WERI-Rb-1 (cell line): ENCODE results near the gene FAM13A.

Source experiments
- DNase-seq: peaks from one replicate; pipeline ENCODE4 v3.0.0-alpha.2; 2020
- H3K27ac ChIP-seq: fragments of 250-450 bp; sonication (Bioruptor Pico); 2 replicates; pipeline ENCODE4 v1.5.1; 2020; ENCODE audit warnings: mild to moderate bottlenecking, moderate library complexity
- H3K27me3 ChIP-seq: fragments of 250-450 bp; sonication (Bioruptor Pico); 2 replicates; pipeline ENCODE4 v1.5.1; 2021; ENCODE audit warnings: mild to moderate bottlenecking, low read depth, moderate library complexity; ENCODE audit not compliant: insufficient read depth, severe bottlenecking
- H3K36me3 ChIP-seq: fragments of 250-450 bp; sonication (Bioruptor Pico); 2 replicates; pipeline ENCODE4 v1.5.1; 2020; ENCODE audit warnings: mild to moderate bottlenecking, moderate library complexity
- H3K4me3 ChIP-seq: 2 replicates; pipeline ENCODE4 v1.5.1; 2011; ENCODE audit warnings: low read depth, mild to moderate bottlenecking, control low read depth, low read length
- H3K9me3 ChIP-seq: fragments of 250-450 bp; sonication (Bioruptor Pico); 2 replicates; pipeline ENCODE4 v1.5.1; 2021; ENCODE audit warnings: mild to moderate bottlenecking, moderate library complexity; ENCODE audit not compliant: severe bottlenecking
- TF ChIP-seq, protein P1 (sequence below): IDR thresholded peaks from 2 replicates; pipeline ENCODE4 v1.5.1; 2011; ENCODE audit warnings: low read depth, mild to moderate bottlenecking, control low read depth, inconsistent platforms, low read length

Gene FAM13A

DNA sequence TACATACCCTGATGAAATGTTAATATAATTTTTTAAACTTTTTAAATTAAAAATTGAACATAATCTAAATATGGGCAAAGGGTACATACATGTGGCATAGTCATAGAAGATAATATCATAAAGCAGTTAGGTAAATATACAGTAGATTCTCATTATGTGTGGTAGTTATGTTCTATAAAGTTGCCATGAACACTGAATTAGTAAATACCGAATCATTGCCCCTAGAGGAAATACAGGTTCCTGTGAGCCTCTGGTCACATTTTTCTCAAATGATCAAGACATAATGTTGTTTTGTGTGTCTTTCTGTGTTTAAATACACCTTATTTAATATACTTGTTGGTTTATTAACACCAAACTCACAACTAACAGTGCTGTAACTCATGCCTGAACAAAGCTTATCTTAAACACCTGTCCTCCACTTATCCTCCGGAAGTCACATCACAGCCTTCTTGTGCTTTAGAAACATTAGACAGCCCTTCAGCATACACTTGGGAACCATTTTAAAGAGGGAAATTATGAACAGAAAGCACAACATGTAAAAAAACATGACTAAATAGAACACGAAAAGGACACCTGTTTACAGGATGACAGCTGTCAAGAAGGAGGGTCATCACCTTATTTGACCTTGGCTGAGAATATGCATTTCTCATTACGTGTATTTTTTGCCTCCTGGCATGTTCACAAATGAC lies 190.0 kb downstream of the FAM13A start:
- DNase-seq, result no peak
- no peak overlapping the region for H3K27ac ChIP-seq
- no peaks in the 10 kb centered on the region for H3K9me3 ChIP-seq
- TF ChIP-seq, protein P1, sequence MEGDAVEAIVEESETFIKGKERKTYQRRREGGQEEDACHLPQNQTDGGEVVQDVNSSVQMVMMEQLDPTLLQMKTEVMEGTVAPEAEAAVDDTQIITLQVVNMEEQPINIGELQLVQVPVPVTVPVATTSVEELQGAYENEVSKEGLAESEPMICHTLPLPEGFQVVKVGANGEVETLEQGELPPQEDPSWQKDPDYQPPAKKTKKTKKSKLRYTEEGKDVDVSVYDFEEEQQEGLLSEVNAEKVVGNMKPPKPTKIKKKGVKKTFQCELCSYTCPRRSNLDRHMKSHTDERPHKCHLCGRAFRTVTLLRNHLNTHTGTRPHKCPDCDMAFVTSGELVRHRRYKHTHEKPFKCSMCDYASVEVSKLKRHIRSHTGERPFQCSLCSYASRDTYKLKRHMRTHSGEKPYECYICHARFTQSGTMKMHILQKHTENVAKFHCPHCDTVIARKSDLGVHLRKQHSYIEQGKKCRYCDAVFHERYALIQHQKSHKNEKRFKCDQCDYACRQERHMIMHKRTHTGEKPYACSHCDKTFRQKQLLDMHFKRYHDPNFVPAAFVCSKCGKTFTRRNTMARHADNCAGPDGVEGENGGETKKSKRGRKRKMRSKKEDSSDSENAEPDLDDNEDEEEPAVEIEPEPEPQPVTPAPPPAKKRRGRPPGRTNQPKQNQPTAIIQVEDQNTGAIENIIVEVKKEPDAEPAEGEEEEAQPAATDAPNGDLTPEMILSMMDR, result no peak
- H3K36me3 ChIP-seq, result no peaks in the 10 kb centered on the region
- H3K27me3 ChIP-seq, result no peaks in the 10 kb centered on the region
- H3K4me3 ChIP-seq, result no peak overlapping the region

DNA sequence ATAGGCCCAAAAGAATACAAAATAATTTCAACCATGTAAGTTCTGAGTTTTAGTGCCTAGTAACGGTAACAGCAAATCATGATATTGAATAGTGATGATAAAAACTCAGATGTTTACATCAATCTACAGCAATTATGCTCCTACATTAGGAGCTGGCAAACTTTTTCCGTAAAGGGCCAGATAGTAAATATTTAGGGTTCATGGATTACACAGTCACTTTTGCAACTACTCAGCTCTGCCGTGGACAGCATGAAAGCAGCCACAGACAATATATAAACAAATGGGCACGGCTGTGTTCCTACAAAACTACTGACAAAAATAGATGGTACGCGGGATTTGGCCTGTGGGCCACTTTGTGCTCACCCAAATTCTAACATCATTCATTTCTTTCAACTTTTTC lies 191.5 kb downstream of the FAM13A start:
- TF ChIP-seq, protein P1, result no peak
- H3K27ac ChIP-seq, result no peak overlapping the region
- H3K27me3 ChIP-seq, result no peaks in the 10 kb centered on the region
- no peak for DNase-seq
- H3K4me3 ChIP-seq, result no peak overlapping the region
- no peaks in the 10 kb centered on the region for H3K9me3 ChIP-seq
- no peaks in the 10 kb centered on the region for H3K36me3 ChIP-seq

DNA sequence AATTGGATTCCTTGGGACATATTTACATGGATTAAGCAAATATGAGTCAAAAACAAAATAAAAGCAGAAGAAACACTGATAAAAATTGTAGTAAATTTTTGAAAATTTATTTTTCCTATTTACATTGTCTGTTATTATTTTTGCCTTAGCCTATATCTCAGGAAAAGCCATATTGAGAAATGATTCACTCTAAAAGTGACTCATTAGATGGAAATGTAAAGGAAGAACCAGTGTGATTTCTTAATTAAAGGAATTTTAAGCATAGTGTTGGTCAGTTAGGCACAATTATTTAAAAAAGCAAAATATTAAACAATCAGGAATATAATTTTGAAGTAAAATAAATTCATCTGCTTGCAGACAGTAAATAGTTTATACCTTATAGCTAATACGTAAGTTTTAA lies 191.9 kb downstream of the FAM13A start:
- TF ChIP-seq, protein P1, result no peak
- DNase-seq, result no peak
- H3K4me3 ChIP-seq, result no peak overlapping the region
- no peak overlapping the region for H3K27ac ChIP-seq
- no peaks in the 10 kb centered on the region for H3K27me3 ChIP-seq
- H3K9me3 ChIP-seq, result no peaks in the 10 kb centered on the region
- H3K36me3 ChIP-seq, result no peaks in the 10 kb centered on the region

DNA sequence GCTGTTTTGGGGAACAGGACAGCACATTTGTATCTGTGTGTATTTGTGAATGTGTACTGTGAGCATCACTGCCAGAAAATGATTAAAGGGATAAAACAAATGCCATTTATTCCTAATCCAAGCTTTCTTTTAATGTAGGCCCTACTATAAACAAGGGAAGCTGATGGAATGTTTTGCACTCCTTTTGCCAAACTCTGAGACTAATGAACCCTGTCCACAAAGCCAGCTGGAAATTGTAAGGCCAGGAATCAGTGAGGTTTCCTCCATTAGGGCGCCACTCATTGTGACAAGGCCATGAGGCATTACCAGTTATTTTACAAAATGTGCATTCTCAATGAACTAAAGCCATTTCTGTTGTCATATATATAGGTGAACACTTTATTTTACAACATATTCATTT lies 196.4 kb downstream of the FAM13A start:
- DNase-seq, result no peak
- Histone ChIP-seq H3K36me3 (no peaks in the 10 kb centered on the region), H3K9me3 (no peaks in the 10 kb centered on the region), H3K27me3 (no peaks in the 10 kb centered on the region), H3K4me3 (no peak overlapping the region), H3K27ac (no peak overlapping the region)
- TF ChIP-seq, protein P1, result no peak

DNA sequence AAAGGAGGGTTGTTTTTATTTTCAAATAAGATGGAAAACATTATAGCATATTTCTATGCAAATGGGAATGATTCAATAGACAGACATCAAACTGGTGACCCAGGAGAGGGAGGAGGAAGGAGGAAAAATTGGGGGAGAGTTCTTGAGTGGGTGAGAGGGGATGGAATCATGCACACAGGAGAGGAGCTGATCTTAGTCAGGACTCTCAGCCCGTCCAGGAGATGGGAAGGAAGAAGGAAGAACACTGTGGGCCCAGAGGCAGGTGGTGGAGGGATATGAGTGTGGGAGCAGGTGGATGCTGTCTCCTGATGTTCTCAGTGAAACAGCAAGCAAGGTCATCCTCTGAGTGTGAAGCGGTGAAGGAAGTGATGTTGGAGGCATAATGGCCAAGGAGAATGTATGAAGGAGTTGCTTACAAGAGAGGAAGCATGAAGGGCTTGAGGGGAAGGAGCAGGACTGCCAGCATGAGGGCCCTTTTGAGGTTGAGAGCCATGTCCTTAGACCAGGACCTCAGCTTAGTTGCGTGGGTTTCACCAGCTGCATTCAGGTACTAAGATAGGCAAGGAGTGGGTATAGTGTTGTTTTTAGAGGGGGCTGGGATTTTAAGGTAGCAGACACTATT lies 197.7 kb downstream of the FAM13A start:
- no peaks in the 10 kb centered on the region for H3K9me3 ChIP-seq
- TF ChIP-seq, protein P1, result no peak
- no peak for DNase-seq
- no peak overlapping the region for H3K27ac ChIP-seq
- H3K27me3 ChIP-seq, result no peaks in the 10 kb centered on the region
- no peaks in the 10 kb centered on the region for H3K36me3 ChIP-seq
- no peak overlapping the region for H3K4me3 ChIP-seq
